HuH-7 (cell line): ENCODE results near the gene KIF25.

Experiments
- DNase-seq: peaks from one replicate; pipeline ENCODE4 v3.0.0; 2011; ENCODE audit warnings: low spot score

The KIF25 gene

DNA sequence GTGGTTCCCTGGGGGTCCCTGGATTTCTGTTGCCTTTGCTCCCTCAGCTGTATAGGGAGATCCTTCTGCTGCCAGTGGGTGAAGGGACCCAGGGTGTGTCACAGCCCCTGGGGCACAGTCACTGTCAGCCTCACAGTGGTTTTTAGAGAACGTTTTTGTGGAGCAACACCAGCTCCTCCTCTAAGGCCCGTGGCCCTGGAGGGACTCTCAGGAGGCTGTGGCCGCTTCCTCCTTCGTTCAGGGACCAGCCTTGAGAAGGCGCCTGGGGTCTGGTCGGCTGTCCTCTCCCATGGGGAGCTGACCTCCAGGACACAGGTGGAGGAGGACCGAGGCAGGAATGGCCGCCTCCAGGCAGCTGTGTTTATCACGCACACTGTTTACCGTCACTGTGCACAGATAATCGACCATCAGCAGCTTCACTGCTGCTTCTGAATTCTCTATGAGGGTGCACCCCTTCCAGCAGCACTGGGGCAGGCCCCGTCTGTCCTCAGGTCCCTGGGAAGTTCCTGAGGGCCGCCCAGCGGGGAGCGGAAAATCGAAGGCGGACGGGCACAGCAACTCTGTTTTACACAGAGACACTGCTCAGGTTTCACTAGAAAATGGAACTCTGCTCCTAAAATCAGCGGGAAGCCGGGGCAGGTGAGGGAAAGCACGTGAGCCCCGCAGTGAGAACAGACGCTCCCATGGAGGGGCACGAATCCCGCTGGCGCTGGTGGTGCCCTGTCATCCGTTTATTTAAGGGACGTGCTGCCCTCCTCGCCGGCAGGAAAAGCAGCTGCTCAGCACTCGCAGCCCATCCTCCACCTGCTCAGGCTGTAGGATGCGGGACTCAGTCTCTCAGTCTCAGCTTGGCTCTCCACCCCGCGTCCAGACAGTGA is 92.0 kb downstream of the KIF25 start:
- DNase-seq, result no peak

DNA sequence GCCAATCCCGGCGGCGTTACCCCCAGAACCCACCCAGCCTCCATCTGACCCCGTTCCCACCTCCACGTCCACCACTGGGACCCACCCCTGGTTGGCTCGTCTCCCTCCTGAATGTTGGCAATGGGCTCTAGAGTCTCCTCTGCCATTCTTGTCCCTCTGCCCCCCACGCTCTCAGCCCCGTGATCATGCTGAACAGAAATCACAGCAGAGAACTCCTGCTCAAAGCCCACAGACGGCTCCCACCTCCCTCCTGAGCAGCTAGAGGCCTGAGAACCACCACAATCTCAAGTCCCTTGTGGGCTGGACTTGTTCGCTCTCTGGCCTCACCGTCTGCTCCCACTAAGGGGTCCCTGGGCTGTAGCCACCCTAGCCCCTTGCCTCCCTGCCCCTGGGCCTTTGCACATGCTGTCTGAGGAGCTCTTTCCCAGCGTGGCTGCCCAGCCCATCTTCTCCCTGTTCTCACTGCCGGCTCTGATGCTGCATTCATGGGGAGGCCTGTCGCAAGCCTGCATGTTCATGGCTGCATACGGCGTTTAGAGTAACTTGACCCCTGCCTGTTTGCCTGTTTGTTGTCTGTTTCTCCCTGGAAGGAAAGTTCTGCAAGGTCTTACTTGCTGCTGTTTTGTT is 92.7 kb downstream of the KIF25 start:
- no peak for DNase-seq

DNA sequence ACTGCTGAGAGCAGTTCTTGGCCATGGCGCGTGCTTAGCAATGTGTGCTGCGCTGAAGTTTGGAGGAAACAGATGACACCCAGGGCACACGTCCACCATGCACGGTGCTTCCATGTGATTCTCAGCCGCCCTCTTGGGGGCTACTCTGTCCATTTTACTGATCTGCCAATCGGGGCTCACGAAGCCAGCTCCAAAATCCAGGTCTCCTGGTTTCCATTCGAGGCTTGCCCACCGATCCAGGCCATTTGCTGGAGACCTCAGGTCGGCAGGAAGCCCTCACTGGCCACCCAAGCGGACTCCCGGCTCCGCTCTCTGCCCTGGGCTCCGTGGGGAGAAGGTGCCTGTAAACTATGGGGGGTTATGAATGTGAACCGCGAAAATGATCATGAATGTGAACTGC is 93.2 kb downstream of the KIF25 start:
- DNase-seq, result no peak

DNA sequence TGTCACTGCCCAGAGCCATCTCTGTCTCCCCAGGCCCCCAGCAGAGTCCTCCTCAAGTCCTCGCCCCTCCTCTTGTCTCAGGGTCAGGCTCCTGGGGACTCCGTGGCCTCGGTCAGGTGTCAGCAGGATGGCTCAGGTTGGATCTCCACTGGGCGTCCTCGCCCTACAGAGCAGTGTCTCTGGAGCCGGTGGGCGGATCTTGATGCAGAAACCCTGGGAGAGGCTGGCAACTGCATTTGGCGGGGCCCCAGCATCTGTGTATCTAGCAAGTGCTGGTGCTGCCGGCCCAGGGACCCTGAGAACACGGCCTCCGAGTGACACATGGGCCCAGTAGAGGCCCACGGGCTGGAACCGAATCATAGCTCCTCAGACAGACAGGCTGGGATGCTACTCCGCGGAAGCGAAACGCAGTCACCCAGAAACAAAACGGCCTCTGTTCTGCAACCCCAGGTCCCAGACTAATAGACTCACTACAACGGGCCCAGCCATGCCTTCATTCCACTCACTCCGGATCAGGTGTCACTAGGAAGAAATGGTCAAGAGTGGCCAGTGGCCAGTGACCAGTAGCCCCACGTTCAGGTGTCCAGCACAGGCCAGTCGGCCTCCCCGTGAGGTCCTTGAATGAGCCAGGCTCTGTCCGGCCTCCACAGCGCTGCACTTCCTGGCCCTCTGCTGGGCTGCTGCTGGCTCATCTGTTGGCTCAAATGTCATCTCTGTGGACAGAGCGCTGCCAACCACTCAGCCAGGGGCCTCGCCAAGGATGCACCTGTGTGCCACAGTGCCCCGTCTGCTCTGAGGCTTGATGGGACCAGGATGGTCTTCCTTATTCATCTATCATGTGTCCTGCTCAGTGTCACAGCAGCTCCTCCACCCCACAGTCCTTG is 94.2 kb downstream of the KIF25 start:
- DNase-seq, result no peak

DNA sequence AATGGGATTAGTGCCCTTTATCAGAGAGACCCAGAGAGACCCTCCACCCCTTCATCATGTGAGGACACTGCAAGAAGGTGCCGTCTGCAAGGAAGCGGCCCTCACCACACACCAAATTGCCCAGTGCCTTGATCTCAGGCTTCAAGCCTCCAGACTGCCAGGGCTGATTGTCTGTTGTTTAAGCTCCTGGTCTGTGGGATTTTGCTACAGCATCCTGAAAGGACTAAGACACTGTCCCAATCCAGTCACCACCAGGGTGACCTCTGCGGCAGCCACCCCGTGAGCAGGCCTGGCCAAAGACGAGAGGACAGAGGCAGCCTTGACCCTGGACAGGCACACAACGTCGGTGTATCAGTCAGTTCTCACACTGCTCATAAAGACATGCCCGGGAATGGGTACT is 95.1 kb downstream of the KIF25 start:
- DNase-seq, result no peak

DNA sequence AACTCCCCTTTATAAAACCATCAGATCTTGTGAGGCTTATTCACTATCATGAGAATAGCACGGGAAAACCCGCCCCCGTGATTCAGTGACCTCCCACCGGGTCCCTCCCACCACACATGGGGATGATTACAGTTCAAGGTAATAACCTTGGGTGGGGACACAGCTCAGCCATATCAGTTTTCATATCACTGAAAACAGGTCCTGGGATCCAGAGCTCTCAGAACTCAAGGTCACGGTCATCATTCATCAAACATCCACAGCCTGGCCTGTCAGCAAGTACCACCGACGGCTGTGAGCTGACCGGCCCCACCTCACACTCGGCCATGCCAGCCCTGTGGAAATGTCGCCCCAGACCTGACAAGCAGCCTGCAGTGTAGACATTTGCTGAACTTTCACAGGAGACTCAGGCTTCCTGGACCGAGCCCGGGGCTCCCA is 95.6 kb downstream of the KIF25 start:
- DNase-seq, result no peak

DNA sequence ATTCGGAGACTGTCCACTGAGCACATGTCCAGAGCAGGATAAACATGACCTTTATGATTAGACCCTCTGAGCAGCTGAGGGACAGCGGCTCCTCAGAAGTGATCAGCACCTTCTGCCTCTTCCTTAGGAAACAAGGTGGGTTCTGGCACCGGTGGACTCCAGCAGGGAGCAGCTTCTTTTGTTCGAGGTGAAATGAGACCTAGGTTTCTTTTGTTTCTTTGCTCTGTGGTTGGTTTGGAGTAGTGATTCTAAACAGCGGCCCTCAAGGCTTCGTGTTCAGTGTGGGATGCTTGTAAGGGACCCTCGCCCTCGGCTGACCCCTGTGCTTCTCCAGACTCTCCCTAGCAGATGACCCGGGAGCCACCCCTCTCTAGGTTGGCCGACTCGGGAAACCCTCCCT is 96.2 kb downstream of the KIF25 start:
- no peak for DNase-seq
